Epithelial cell of proximal tubule (primary cell): ENCODE results near the gene TBC1D17. TPM values are rescaled to one million over a fixed set of nuclear protein-coding genes. Genes with fewer than 3 reads are reported as not detected.
A peak's percentile ranks its signal among the peaks of the same experiment; 100 is the strongest.

Source experiments
- DNase-seq: peaks from one replicate; pipeline ENCODE4 v3.0.0-alpha.2; 2011; ENCODE audit warnings: low read depth
- H3K4me3 ChIP-seq: 2 replicates; pipeline ENCODE4 v1.5.1; 2011; ENCODE audit warnings: low read depth, mild to moderate bottlenecking, low read length
- total RNA-seq: library from RNA; depleted of rRNA; stranded (reverse); fragments of >200 nt; gene quantifications from 2 replicates; pipeline ENCODE4 v1.2.3, GENCODE V29; 2015
- TF ChIP-seq, protein P1 (sequence below): conservative IDR thresholded peaks from 2 replicates; pipeline ENCODE4 v1.5.1; 2012; ENCODE audit warnings: low read depth, mild to moderate bottlenecking, low read length

TBC1D17 gene
- total RNA-seq, 1 donor from 2014 or later: 11.9 TPM

DNA sequence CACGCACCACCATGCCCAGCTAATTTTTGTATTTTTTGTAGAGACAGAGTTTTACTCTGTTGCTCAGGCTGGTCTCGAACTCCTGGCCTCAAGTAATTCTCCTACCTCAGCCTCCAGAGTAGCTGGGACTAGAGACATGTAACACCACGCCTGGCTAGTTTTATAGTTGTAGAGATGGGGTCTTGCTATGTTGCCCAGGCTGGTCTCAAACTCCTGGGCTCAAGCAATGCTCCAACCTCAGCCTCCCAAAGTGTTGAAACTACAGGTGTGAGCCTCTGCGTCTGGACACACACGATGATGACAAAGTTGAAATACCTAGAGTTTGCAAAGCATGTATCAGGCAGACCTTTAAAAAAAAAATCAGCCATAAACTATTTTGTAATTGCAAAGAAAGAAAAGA is 31.1 kb upstream of the TBC1D17 start:
- DNase-seq: no peak
- no peak overlapping the region for H3K4me3 ChIP-seq
- TF ChIP-seq, protein P1, sequence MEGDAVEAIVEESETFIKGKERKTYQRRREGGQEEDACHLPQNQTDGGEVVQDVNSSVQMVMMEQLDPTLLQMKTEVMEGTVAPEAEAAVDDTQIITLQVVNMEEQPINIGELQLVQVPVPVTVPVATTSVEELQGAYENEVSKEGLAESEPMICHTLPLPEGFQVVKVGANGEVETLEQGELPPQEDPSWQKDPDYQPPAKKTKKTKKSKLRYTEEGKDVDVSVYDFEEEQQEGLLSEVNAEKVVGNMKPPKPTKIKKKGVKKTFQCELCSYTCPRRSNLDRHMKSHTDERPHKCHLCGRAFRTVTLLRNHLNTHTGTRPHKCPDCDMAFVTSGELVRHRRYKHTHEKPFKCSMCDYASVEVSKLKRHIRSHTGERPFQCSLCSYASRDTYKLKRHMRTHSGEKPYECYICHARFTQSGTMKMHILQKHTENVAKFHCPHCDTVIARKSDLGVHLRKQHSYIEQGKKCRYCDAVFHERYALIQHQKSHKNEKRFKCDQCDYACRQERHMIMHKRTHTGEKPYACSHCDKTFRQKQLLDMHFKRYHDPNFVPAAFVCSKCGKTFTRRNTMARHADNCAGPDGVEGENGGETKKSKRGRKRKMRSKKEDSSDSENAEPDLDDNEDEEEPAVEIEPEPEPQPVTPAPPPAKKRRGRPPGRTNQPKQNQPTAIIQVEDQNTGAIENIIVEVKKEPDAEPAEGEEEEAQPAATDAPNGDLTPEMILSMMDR: no peak

DNA sequence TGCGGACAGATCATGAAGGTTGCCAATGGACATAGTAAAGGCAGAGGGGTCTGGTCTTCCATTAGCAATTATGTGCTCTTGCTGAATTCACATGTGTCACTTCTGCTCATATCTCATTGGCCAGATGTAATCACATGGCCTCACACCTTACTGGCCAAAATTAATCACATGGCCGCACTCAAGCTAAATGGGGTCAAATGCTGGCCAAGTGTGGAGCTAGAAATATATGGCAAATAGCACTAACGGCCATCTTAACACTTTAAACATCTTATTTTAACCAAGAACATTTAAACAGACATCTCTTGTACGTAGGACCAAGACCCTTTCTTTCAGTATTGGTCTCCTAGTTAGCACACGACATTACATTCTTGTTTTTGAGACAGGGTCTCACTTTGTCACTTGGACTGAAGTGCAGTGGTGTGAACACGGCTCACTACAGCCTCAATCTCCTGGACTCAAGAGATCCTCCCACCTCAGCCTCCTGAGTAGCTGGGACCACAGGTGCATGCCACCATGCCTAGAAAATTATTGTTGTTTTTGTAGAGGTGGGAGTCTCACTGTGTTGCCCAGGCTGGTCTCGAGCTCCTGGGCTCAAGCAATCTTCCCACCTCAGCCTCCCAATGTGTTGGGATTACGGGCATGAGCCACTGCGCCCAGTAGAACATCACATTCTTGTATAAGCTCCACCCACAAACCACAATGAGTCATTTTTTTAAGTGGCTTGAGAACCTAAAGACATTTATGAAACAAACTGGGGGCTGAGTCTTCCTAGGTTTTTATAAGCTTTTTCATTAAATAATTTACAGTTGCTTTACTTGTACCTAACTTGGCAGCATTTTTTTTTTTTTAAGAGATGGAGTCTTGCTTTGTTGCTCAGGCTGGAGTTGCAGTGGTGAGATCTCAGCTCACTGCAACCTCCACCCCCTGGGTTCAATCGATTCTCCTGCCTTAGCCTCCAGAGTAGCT is 29.5 kb upstream of the TBC1D17 start:
- peak; percentile 40 for DNase-seq
- TF ChIP-seq, protein P1: no peak
- H3K4me3 ChIP-seq: no peak overlapping the region

DNA sequence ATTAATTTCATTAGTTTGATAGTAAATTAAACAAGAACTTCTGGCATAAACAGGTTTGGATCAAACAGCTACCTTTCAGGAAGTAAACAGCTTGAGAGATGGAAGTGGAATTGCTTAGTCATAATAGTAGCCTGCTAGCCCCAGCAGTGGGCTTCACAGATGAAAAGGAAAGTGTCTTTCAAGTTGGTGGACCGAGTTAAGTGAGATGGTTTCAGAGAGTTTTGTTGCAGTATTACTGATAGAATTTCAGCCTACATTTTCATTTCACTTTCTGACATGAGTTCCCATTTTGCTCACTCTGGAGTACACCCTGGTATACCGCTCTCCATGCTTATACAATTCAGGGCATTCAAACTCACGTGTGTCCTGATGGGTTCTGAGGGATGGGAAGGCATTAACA is 28.6 kb upstream of the TBC1D17 start:
- H3K4me3 ChIP-seq: no peak overlapping the region
- DNase-seq: no peak
- TF ChIP-seq, protein P1: no peak

DNA sequence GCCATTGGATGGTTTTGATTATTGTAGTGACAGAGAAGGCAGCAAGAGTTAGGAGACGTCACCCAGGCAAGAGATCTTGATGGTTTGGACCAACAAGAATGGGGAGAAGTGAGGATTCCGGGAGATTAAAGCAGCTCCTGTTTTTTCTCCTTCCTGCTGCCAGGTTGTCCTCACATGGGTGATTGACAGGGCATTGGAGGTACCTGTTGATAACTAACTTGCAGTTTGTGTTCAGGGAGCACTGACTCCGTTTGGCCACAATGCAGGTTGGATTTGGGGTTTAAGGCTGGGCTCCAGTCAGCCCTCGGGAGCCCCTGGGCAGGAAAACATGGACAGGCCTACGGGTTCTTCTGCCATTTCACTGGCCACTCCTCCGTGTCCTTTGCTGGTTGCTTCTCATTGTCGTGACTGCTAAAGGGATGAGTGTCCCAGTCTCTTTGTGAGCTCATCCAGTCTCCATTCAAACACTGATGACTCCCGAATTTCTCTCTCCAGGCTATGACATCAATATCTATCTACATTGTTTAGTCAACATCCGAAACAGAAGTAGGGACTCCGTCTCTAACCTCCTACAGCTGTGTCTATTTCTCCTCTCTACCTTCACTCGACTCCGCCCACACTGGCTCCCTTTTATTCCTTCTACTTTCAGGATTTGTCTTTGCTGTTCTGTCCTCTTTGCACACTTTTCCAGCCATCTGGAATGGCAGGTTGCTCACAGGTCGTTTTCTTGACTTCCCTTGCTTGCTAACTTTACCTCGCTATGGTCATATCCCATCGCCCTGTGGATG is 27.9 kb upstream of the TBC1D17 start:
- DNase-seq: no peak
- H3K4me3 ChIP-seq: peak overlapping the region; percentile 84
- TF ChIP-seq, protein P1: no peak

DNA sequence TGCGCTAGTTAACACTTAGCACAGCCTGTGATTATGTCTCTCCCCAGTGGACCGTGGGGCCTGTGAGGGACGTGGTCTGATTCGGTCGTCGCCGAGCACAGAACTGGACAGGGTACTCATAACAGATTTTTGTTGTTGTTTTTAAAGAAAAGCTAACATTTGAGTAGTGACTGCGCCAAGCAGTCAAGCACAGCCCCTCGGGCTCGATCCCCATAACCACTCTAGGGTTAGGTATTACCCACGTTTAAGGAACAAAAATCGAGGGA is 27.3 kb upstream of the TBC1D17 start:
- TF ChIP-seq, protein P1: no peak
- peak overlapping the region; percentile 84 for H3K4me3 ChIP-seq
- no peak for DNase-seq

DNA sequence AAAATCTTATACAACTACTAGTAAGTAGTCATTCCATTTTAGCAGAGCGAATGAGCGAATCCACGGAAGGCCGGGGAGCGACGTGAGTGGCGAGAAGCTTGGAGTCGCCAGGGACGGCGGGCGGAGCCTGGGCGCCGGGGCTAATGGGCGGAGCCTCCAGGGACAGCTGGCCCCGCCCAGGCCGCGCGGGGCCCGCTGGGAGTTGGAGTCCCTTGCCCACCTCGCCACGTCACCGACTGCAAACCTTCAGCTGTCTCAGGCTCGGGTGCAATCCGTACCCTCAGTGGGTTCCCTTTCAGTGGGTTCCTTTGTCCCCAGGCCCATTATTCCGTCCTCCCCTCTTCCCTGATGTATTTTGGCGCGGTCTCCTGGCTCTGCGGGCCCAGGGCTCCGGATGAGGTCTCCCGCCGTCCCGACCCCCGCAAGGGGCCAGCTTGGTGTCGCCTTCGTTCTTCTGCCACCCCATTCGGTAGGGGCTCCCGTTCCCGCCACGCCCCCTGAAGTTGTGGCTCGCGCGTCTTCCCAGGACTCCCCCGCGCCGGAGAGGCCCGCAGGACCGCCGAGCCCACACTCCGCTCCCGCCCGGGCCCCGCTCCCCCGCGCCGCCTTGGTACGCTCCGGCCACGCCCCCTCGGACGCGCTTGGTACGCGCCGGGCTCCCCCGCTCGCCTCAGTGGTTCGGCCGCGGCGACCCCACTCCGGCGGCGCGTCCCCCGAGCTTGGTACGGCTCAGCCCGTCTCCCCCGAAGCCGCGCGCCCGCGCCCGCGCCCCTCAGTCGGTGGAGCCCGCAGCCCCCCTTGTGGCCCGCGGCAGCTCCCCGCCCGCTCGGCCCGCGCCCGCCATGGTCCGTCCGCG is 26.8 kb upstream of the TBC1D17 start, which contains the start of gene PTOV1:
Gene PTOV1 (plus strand): TSS at position 673 of the 856 bp plus-strand sequence.
- TF ChIP-seq, protein P1: no peak
- H3K4me3 ChIP-seq: peak within 1 kb of the TSS; percentile 84
- no peak for DNase-seq
